HG03025 (cell line): Measurements from ENCODE around the gene PTDSS2.
"Not testable (repeated sequence)": the region's sequence is repeated elsewhere in the genome, so short reads cannot be mapped to it uniquely, and the experiment has no call there.

ENCODE experiments used
- ATAC-seq: cut with Tn5 transposase; IDR thresholded peaks from one replicate; pipeline ENCODE4 v1.9.1; 2021; ENCODE audit warnings: mild to moderate bottlenecking, moderate library complexity; ENCODE audit not compliant: unreplicated experiment, low FRiP score

Gene PTDSS2

DNA sequence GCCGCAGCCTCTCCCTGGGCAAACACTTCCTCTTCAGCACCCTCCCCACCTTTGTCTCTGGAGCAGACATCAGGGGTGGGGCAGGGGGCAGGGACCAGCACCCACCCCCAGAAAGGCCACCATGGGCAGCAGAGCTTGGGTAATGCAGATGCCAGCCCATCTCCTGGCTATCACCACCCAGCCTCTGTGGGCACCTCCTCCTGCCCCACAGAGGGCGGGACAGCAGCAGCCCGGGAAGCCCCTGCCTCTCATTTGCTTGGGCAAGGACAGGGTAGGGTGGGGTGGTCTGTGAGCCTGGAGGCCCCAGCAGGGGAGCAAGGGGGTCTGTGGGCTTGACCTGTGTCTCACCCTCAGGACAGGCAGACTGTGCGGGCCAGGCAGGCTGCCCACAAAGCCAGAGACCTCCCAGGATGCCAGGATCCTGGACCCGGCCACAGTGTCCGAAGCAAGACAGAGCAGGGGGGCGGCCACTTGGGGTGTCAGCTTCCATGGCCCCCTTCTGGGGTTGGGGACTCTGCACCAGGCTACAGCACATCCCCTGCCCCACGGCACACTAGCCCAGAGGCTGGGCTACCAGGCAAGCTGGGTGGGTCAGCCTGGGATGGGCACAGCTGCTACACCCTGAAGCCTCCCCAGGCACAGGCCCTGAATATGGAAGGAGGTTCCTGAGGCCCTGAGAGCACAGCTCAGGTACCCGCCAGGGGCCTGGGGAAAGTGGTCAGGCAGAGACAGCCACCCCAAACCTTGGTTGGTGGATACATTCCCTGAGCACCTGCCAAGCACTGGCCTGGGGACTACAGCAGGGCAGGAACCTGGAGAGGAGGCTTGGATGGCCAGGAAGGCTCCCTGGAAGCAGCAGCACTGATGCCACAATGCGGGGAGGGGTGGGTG lies 52.5 kb downstream of the PTDSS2 start:
- no peak for ATAC-seq

DNA sequence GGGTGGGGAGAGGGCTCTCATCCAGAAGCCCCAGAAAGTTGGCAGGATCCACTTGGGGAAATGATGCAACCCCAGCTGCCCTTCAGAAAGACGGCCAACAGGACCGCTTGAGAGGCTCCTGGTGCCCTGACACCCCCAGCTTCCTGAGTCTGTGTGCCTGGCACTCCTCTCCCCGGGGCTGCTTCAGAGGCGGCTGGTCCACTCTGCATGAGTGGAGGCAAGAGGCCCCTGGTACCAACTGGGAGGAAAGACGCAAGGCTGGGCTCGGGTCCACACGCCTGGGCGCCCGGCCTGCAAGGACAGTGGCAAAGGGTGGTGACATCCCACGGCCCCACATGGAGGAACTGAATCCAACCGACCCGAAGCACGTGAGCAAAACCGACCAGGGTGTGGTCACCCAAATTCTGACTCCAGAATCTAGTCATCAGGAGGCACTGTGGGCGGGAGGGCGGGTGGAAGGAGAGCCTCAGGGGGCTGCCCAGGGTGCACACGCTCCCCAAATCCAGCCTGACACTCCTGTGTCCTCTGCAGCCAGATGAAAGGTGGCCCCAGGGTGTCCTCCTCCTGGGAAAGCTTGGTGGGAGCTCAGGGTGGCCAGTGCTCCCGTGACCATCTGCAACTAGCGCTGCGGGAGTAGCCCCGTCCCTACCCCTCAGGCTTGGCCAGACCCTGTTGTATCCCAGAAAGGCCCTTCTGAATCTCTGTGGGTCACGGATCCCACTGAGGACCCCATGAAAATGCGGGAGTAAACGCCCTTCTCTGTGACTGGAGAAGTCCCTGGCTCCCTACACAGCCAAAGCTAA lies 53.3 kb downstream of the PTDSS2 start:
- no peak for ATAC-seq

DNA sequence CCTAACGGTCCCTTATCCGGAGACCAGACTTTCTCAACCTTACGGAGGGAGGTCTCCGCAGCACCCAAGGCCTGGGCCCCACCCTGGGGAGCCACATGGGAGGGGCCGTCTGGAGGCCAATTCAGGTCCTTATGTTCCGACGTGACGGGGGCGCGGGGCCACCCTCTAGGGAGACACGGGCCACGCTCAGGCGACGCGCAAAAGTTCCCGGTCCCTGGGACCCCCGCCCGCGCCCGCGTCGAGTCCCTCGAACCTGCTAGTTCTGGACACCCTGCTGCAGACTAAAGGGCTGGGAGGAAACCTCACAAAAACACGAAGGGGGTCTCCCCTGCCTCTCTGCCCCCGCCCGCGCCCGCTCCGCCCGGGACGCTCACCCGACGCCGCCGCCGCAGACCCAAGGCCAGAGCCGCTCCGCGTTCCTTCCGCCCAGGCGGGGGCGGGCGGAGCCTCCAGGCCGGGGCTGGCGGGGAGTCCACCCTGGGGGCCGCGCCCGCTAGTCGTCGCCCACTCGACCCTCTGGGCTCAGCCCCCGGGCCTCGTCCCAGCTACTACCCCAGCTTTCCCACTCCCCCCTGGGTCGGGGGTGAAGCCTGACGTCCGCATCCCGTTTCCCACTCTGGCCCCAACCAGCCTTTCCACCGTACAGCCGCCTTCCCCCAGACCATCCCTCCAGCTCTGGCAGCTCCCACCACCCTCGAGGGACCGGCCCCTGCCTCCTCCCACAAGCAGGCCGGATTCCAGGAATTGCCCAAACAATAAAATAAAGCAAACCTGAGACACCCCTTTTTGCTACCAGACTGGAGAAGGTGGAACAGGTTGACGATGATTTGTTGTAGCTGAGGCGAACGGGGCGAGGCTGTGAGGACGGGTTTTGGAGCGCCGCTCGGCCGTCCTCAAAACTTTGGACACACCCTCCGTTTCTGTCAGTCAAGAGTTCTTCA lies 54.2 kb downstream of the PTDSS2 start:
- no peak for ATAC-seq

DNA sequence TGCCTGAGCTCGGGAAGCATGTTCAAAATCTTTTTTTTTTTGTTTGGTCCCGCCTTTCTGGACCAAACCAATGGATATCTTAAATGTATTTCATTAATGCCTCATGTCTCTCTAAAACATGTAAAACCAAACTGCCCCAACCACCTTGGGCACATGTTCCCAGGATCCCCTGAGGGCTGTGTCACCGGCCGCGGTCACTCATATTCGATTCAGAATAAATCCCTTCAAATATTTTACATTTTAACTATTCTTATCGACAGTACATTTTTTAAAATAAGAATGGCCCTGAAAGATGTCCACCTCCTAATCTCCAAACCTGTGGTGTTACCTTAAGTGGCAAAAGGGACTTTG lies 54.9 kb downstream of the PTDSS2 start:
- ATAC-seq, result no peak

DNA sequence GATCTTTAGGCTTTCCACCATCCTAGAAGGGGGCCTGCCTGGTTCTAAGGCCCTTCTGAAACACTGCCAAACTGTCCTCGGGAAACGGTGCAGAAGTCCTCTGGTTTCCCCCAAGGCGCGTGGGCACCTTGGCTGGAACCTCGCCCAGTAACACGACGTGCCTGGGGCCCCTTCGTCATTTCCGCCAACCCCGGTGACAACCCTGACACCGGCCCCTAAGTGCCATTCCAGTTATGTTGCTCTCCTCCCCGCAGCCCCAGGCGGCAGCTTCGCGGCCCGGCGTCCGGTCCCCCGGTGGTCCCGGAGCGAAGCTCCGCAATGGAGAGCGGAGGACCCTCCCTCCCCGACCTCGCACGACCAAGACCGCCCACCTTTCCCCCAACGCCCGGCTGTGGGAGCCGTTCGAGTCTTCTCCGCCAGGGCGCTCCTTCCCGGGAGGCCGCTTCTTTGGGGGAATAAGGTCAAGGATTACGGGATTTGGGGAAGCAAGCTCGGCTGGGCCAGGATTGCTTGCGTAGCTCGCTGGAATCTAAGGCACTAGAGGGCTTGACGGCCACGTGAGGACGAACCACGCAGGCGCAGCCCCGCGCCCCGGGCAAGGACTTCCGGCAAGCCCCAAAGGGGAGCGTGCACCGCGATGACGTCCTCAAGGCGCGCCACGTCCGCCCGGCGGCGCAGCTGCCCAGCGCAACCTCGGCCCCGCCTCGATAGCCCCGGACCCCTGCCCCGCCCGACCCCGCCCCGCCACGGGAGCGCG lies 56.3 kb downstream of the PTDSS2 start:
- peak; percentile 51 for ATAC-seq

DNA sequence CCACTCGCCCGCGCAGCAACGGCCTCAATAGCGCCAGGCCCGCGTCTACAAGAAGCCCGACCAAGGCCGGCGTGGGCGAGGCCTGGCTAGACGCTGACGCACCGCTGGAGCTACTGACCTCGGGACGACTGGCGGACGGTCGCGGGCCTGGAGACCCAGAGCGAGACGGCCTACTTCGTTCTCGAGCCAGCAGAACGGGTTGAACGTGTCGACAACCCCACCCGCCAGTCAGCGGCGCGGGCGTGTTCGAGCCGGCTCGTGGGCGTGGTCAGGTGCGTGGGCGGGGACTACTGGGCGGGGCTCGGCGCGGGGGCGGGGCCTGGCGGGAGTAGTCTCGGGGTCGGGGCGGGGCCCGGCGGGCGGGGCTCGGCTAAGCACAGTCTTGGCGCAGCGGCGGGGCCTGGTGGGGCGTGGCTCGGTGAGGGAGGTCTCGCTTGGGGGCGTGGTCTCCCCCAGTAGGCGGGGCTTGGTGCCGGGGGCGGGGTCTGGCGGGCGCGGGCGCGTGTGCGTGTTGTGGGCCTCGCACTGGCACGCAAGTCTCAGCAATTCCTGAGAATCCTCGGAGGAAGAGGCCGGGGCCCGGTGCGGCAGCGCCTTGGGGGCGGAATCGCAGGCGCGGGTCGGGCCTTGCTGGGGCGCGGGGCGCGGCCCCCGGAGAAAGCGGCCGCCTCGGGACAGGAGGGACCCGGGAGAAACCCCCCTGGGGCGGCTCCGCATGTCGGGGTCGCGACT lies 57.1 kb downstream of the PTDSS2 start, which contains the start of gene RNH1:
Gene RNH1, minus strand, starts transcription at position 248 of the 732 bp plus-strand sequence. CDS start 5,080 bp downstream, outside the sequence.
- ATAC-seq, result peak; percentile 45

DNA sequence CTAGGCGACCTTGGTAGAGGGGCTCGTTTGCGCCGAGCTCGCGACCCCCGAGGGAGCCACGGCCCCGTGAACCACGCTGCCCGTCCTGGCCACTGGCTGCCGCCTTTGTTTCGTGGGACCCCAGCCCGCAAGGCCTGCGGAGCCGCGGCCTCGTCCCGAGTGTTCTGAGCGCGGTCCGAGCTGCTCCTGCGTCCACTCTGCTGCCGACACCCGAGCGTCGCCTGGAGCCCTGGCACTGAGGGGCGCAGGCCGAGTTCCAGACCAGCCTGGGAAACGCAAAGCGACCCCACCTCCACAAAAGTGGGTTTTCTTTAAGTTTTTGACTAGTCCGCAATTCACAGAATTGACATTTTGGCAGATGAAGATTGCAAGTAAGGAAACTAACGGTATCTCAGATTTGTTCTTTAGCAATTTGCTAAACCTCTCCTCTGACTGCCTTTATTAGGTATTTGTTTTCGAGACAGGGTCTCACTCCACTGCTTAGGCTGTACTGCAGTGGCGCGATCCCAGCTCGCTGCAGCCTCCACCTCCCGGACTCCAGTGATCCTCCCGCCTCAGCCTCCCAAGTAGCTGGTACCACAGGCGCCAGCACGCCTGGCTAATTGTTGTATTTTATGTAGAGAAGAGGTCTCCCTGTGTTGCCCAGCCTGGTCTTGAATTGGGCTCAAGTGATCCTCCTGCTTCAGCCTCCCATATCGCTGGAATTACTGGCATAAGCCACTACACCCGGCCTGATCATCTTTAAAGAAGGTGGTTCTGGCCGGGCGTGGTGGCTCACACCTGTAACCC lies 57.8 kb downstream of the PTDSS2 start:
- no peak for ATAC-seq

DNA sequence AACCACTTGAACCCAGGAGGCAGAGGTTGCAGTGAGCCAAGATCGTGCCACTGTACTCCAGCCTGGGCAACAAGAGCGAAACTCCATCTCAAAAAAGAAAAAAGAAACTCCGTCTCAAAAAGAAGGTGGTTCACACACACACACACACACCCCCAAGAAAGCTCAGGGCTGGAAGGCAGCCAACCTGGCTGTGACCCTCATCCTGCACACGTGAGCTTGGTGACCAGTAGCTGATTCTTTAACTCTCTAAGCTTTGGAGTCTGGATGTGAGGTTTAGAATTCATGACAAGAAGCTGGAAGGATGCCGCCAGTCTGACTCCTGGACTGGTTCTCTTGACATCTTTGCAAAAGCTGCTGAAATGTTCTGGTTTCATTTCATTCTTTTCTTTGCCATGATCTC lies 58.9 kb downstream of the PTDSS2 start:
- ATAC-seq, result no peak

DNA sequence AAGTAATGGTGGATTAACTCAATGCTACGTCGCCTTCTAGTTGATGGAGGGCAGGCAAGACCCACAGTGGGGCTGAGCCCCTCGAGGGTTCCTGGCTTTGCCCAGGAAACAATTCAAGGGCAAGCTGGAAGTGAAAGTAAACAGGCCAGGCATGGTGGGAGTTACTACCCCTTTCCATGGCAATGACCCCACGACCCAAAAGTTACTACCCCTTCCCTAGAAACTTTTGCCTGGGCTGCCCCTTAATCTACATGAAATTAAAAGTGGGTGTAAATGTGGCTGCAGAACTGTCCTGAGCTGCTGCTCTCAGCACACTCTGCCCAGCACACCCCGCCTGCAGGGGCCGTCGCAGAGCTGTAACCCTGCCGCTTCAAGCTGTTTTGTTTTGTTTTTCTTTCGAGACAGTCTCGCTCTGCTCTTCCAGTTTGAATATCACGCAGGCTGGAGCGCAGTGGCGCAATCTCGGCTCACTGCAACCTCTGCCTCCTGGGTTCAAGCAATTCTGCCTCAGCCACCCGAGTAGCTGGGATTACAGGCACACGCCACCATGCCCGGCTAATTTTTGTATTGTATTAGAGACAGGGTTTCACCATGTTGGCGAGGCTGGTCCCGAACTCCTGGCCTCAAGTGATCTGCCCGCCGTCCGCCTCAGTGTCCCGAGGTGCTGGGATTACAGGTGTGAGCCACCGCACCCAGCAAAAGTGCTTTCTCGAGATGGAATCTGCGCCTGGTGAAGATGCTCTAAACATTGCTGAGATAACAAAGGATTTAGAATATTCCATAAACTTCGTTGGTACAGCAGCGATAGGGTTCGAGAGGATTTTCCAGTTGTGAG lies 62.9 kb downstream of the PTDSS2 start:
- no peak for ATAC-seq

DNA sequence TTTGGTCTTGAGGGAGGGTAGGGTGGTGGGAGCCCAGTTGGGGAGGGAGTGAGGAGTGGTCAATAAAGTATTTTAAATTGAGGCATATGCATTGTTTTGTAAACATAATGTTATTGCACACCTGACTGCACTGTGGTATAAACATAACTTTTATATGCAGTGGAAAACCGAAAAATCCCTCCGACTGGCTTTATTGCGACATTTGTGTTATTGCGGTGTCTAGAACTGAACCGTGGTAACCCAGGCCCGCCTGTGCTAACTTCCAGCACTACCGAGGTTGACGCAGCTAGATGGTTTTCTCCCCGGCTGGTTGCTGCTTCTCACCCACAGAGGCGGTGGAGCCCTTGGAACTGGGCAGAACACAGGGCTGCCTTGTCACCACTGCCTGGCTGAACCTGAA lies 64.5 kb downstream of the PTDSS2 start:
- ATAC-seq, result no peak

DNA sequence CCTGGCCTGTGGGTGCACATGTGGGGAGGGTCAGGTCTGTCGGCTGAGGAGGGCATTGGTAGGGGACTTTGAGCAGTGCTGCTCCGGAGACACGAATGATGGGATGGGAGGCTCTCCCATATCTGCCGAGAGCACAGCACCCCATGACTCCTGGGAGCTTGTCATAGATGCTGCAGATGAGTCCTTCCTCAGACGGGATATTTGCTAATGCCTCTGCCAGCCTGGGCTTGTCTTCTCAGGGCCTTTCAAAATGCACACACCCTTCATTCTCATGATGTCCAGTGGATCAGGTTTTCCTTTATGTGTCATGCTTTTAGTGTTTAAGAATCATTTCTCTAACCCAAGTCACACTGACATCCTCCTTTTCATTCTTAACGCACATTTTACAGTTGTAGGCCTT lies 65.1 kb downstream of the PTDSS2 start:
- ATAC-seq, result no peak

DNA sequence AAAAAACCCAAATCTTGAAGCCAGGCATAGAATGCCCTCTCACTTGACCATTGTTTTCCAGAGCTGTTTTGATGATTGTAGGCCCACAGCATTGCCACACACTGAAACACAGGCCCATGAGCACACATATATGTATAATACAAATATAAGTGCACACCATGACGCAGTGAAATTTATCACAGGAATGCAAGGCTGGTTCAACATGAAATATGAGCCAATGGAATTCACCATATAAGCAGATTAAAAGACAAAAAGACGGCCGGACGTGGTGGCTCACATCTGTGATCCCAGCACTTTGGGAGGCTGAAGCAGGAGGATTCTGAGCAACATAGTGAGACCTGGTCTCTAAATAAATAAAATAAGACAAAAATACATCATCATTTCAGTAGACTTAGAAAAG lies 66.3 kb downstream of the PTDSS2 start:
- no peak for ATAC-seq

DNA sequence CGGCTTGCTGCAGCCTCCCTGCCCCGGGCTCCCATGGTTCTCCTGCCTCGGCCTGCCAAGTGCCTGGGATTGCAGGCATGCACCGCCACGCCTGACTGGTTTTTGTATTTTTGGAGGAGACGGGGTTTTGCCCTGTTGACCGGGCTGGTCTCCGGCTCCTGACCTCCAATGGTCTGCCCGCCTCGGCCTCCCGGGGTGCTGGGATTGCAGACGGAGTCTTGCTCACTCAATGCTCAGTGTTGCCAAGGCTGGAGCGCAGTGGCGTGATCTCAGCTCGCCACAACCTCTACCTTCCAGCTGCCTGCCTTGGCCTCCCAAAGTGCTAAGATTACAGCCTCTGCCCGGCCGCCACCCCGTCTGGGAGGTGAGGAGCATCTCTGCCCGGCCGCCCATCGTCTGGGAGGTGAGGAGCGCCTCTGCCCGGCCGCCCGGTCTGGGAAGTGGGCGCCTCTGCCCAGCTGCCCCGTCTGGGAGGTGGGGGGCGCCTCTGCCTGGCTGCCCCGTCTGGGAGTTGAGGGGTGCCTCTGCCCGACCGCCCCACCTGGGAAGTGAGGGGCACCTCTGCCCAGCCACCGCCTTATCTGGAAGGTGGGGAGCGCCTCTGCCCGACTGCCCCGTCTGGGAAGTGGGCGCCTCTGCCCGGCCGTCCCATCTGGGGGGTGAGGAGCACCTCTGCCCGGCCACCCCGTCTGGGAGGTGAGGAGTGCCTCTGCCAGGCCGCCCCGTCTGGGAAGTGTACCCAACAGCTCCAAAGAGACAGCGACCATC lies 67.0 kb downstream of the PTDSS2 start:
- not testable (repeated sequence) for ATAC-seq

DNA sequence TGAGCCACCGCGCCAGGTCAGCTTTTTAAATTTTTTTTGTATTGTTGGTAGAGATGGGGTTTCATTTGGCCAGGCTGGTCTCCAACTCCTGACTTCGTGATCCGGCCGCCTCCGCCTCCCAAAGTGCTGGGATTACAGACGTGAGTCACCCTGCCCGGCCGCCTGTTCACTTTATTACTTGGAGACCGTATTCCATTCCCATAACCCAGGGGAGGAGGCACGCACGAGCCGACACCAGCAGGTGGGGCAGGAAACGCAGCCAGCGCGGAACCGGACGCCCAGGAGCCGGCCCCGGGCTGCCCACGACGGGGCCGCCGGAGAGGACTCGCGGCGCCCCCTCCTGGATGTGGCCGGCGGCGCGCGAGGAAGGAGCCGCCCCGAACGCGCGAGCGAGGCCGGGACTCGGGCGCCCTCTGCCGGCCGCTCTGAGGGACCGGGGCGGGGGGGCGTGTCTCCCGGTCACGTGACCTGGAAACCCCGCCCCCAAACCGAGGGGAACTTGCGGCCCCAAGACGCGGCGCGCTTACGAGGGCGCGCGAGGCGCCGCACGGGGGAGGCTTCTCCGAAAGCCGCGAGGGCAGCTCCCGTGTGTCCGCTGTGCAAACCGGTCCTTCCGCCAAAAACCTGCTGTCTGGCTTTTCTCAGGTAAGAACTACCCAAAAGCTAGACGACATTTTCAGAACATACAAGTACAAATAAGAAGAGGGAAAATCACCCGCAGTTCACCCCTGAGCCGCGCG lies 68.6 kb downstream of the PTDSS2 start:
- peak; percentile 64 for ATAC-seq

DNA sequence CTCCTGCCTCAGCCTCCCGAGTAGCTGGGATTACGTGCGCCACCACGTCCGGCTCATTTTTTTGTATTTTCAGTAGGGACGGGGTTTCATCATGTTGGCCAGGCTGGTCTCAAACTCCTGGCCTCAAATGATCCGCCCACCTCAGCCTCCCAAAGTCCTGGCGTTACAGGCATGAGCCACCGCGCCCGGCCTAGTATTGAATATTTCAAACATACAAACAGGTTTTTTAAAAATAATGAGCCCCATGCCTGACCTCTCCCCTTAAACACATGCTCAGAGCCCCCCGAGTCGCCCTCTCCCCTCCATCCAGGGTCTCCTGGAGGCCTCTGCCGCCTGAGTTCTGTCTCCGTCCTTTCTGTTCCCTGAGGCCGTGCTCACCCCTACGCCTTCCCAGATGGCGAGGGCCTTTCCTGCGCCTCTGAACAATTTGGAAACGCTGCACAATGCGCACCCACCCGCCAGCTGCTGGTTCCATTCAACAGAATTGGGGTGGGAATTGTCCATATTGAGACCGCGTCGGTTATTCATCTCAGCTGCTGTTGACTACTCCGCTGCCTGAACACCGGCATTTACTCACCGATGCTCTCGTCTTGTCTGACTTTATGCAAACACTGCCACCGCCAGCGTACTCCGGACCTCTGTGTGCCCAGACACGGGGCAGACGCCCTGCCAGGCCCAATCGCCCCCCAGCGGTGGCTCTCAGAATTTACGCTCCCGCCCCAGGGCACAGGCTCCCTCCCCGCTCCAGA lies 70.5 kb downstream of the PTDSS2 start:
- ATAC-seq, result no peak
